ENCODE measurements around the gene EGFR. TPM values are rescaled to one million over a fixed set of nuclear protein-coding genes. Genes with fewer than 3 reads are reported as not detected.

Gene EGFR
- polyA plus RNA-seq, 1 experiment, result 62.6 TPM

DNA sequence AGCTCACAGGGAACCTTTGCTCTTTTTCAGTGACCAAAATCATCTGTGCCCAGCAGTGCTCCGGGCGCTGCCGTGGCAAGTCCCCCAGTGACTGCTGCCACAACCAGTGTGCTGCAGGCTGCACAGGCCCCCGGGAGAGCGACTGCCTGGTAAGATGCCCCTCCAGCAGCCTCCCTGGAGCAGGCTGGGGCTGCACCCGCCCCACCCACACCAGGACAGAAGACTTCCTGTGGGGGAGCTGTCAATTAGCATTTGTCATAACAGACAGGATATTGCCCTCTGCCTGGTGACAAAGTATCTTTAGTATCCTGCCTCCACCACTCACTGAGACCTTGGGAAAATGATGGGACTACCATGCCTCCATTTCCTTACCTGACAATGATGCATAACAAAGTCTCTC is 133.7 kb downstream of the EGFR start:
- CTCF ChIA-PET, result no interaction called here
- H3K27me3 ChIP-seq (ENCODE audit: control insufficient read depth, insufficient read depth, low read length), result no peaks in the 10 kb centered on the region
- no peak for DNase-seq (ENCODE audit: low read depth, low spot score)
- no peak overlapping the region for H3K27ac ChIP-seq (ENCODE audit: low read depth, low read length)
- TF ChIP-seq, protein P1, sequence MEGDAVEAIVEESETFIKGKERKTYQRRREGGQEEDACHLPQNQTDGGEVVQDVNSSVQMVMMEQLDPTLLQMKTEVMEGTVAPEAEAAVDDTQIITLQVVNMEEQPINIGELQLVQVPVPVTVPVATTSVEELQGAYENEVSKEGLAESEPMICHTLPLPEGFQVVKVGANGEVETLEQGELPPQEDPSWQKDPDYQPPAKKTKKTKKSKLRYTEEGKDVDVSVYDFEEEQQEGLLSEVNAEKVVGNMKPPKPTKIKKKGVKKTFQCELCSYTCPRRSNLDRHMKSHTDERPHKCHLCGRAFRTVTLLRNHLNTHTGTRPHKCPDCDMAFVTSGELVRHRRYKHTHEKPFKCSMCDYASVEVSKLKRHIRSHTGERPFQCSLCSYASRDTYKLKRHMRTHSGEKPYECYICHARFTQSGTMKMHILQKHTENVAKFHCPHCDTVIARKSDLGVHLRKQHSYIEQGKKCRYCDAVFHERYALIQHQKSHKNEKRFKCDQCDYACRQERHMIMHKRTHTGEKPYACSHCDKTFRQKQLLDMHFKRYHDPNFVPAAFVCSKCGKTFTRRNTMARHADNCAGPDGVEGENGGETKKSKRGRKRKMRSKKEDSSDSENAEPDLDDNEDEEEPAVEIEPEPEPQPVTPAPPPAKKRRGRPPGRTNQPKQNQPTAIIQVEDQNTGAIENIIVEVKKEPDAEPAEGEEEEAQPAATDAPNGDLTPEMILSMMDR (IDR thresholded peaks at IDR 0.05; ENCODE audit: low read depth, low read length), result no peak
- H3K9me3 ChIP-seq (ENCODE audit: control insufficient read depth, insufficient read depth, low read length), result no peaks in the 10 kb centered on the region; the same call in 1 of the 2 replicates
- POLR2A ChIA-PET, result no interaction called here
- H3K4me3 ChIP-seq (ENCODE audit: low read depth, low read length), result no peak overlapping the region

DNA sequence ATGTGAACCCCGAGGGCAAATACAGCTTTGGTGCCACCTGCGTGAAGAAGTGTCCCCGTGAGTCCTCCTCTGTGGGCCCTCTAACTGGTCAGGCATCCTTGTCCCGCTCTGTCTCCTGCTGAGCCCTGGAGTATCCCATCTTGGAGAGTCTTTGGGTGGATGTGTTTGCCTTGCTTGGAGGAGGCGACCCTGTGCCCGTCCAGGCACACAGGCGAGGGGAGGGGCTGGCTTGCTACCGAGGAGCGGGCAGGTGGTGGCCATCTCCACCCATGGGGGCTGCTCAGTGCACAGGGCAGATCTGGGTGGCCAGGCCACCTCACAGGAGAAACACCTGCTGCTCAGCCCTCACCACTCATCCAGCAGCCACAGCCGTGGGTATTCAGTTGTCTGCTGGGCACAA is 135.3 kb downstream of the EGFR start:
- Histone ChIP-seq H3K9me3 (ENCODE audit: control insufficient read depth, insufficient read depth, low read length) (no peaks in the 10 kb centered on the region; the same call in 1 of the 2 replicates), H3K27ac (ENCODE audit: low read depth, low read length) (no peak overlapping the region), H3K4me3 (ENCODE audit: low read depth, low read length) (no peak overlapping the region), H3K27me3 (ENCODE audit: control insufficient read depth, insufficient read depth, low read length) (no peaks in the 10 kb centered on the region)
- DNase-seq (ENCODE audit: low read depth, low spot score), result no peak
- TF ChIP-seq, protein P1 (IDR thresholded peaks at IDR 0.05; ENCODE audit: low read depth, low read length), result no peak
- ChIA-PET POLR2A (no interaction called here), CTCF (interaction anchor here (1.8 to 2.0 kb wide), 2 partner anchors 10 to 101 kb away, joined by 4 to 6 read pairs; no protein-coding TSS in a partner anchor)

DNA sequence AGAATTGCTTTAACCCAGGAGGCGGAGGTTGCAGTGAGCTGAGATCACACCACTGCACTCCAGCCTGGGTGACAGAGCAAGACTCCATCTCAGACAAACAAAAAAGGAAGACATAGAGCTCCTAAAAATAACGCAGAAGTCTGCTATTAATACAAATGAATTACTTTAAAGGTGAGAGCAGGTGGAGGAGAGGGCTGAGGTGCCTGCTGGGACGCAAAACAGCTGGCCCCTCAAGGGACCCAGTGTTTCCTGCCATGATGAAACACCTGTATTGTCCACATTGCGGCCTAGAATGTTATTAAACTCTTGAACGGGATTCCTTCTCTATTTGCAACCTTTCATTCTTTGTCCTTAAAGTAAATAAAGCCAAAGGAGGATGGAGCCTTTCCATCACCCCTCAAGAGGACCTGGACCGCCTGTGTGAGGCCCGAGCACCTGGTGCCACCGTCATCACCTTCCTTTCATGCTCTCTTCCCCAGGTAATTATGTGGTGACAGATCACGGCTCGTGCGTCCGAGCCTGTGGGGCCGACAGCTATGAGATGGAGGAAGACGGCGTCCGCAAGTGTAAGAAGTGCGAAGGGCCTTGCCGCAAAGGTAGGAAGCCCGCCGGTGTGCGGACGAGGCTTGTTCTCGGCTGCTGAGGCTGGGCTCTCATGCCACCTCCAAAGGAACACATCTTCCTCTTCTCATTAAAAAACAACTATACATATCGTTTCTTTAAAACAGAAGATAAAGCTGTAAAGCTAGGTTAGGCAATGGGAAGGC is 136.7 kb downstream of the EGFR start:
- DNase-seq (ENCODE audit: low read depth, low spot score), result no peak
- Histone ChIP-seq H3K9me3 (ENCODE audit: control insufficient read depth, insufficient read depth, low read length) (no peaks in the 10 kb centered on the region; the same call in 1 of the 2 replicates), H3K4me3 (ENCODE audit: low read depth, low read length) (no peak overlapping the region), H3K27ac (ENCODE audit: low read depth, low read length) (peak overlapping the region; percentile 39), H3K27me3 (ENCODE audit: control insufficient read depth, insufficient read depth, low read length) (no peaks in the 10 kb centered on the region)
- ChIA-PET CTCF (interaction anchor here (3.4 kb wide), 1 partner anchor 99 kb away, joined by 17 read pairs; no protein-coding TSS in a partner anchor), POLR2A (no interaction called here)
- TF ChIP-seq, protein P1 (IDR thresholded peaks at IDR 0.05; ENCODE audit: low read depth, low read length), result no peak

DNA sequence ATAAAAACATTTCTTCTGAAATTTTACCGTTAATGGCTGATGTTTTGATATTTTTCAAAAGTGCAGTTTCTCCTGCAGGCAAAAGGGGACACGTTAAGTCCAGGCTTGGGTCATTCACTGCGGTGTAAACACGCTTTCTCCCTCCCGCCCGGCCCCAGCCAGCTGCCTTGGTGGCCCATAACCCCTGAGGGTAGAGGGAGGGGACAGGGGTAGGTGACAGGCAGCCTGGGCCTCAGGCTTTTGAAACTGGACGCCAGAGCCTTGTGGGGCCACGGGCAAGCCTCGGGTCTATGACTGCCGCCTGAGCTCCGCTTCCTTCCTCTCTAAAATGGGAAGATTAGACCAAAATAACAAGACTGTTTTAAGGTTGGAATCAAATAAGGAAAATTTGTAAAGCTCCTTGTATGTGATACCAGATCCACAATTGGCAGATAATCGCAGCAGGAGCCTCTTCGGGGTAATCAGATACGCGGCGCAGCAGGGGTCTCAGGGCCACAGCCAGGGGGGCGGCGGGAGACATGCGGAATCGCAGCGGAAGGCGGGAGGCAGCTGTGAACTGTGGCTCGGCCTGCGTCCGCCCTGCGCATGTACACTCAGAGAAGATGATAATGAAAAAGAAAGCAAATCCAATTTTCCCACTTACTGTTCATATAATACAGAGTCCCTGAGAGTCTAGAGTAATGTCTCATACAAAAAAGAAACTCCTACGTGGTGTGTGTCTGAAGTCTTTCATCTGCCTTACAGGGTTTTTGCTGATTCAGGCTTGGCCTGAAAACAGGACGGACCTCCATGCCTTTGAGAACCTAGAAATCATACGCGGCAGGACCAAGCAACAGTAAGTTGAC is 138.3 kb downstream of the EGFR start:
- TF ChIP-seq, protein P1 (IDR thresholded peaks at IDR 0.05; ENCODE audit: low read depth, low read length), result no peak
- H3K9me3 ChIP-seq (ENCODE audit: control insufficient read depth, insufficient read depth, low read length), result no peaks in the 10 kb centered on the region; the same call in 1 of the 2 replicates
- no peak for DNase-seq (ENCODE audit: low read depth, low spot score)
- POLR2A ChIA-PET, result no interaction called here
- CTCF ChIA-PET, result interaction anchor here (1.4 to 3.4 kb wide), 2 partner anchors 98 to 384 kb away, joined by 3 to 17 read pairs; no protein-coding TSS in a partner anchor
- H3K27me3 ChIP-seq (ENCODE audit: control insufficient read depth, insufficient read depth, low read length), result no peaks in the 10 kb centered on the region
- no peak overlapping the region for H3K27ac ChIP-seq (ENCODE audit: low read depth, low read length)
- H3K4me3 ChIP-seq (ENCODE audit: low read depth, low read length), result no peak overlapping the region
